ENCODE results near the gene STUB1.

STUB1 gene

DNA sequence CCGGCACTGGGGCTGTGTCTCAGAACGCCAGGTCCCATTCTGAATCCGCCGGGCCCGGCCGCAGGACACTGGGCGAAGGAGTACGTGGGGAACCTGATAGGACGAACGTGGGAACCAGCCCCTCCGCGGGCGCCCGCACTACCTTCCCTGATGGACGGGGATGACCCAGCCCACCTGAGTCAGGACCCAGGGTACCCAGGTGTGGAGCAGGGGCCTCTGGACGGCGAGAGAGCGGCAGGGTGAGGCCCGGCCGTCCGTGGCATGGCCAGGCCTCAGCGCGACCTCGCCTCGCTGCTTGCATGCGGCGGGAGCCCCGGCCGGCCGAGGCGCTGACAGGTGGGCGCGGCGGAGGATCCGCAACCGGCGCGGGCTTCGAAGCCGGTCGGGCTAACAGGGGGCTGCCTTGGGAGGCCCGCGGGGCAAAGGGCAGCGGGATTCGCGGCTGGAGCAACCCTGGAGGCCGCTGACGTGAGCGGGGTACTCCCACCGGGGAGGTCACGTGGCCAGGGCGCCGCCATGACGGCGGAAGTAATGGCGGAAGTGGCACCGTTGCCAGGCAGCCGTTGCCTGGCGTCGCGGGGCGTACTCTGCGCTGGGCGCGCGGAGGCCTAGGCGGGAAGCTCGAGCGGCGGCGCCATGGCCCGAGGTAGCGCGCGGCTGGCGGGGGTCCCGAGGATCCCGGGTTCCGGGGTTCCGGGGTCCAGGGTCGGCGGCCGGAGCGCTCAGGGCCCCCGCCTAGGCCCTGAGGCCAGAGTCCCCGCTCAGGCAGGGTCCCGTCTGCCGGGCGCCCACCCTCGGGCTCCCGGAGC lies 31.2 kb upstream of the STUB1 start, which contains the start of gene WDR90:
TSS of gene WDR90 (plus strand) at position 585 of the 809 bp plus-strand sequence. CDS start at position 637, 52 bp downstream.
- no peak for TF ChIP-seq TAF1 (IDR thresholded peaks at IDR 0.05; ENCODE audit: borderline replicate concordance, insufficient read depth, low read length)
- TF ChIP-seq REST (IDR thresholded peaks at IDR 0.05; ENCODE audit: insufficient read depth in 1 of 2, low read depth in 2 of 2, low read length in 2 of 2), result no peak
- TF ChIP-seq POLR2AphosphoS5 (IDR thresholded peaks at IDR 0.05; ENCODE audit: low read depth, low read length), result no peak
- no peak for TF ChIP-seq SIN3A (IDR thresholded peaks at IDR 0.05; ENCODE audit: borderline replicate concordance, insufficient read depth, low read length)
- TF ChIP-seq FOXP2 (optimal IDR thresholded peaks at IDR 0.05; ENCODE audit: borderline replicate concordance, extremely low read depth, extremely low read length, insufficient read depth), result no peak

DNA sequence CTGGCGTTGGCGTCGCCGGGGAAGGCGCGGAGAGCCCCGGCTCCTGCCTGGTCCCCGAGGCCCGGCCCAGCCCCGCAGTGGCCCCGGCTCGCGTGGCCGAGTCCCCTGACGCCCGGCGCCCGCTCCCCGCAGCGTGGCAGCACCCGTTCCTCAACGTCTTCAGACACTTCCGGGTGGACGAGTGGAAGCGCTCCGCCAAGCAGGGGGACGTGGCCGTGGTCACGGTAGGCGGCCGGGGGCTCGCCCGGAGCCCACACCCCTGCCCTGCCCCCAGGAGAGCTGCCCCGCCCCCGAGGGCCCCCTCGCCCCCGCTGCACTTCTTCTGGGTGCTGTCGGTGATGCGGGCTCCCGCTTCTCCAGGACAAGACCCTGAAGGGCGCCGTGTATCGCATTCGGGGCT lies 30.6 kb upstream of the STUB1 start:
- TF ChIP-seq POLR2AphosphoS5 (IDR thresholded peaks at IDR 0.05; ENCODE audit: low read depth, low read length) (no peak), REST (IDR thresholded peaks at IDR 0.05; ENCODE audit: insufficient read depth in 1 of 2, low read depth in 2 of 2, low read length in 2 of 2) (no peak), TAF1 (IDR thresholded peaks at IDR 0.05; ENCODE audit: borderline replicate concordance, insufficient read depth, low read length) (no peak), FOXP2 (optimal IDR thresholded peaks at IDR 0.05; ENCODE audit: borderline replicate concordance, extremely low read depth, extremely low read length, insufficient read depth) (no peak), SIN3A (IDR thresholded peaks at IDR 0.05; ENCODE audit: borderline replicate concordance, insufficient read depth, low read length) (no peak)

DNA sequence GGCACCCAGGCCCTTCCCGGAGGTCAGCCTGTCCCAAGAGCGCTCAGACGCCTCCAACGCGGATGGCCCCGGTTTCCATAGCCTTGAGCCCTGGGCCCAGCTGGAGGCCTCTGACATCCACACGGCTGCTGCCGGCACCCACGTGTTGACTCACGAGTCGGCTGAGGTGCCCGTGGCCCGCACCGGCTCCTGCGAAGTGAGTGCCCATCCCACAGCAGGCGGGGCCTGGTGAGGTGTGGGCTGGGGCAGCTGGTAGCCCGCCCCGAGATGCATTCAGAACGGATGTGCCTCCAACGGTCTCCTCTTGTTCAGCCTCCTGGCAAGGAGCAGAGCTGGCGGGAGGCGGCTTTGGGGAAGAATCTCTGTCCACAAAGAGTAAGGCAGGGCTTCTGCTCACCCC lies 28.4 kb upstream of the STUB1 start:
- no peak for TF ChIP-seq TAF1 (IDR thresholded peaks at IDR 0.05; ENCODE audit: borderline replicate concordance, insufficient read depth, low read length)
- no peak for TF ChIP-seq REST (IDR thresholded peaks at IDR 0.05; ENCODE audit: insufficient read depth in 1 of 2, low read depth in 2 of 2, low read length in 2 of 2)
- no peak for TF ChIP-seq POLR2AphosphoS5 (IDR thresholded peaks at IDR 0.05; ENCODE audit: low read depth, low read length)
- TF ChIP-seq FOXP2 (optimal IDR thresholded peaks at IDR 0.05; ENCODE audit: borderline replicate concordance, extremely low read depth, extremely low read length, insufficient read depth), result no peak
- no peak for TF ChIP-seq SIN3A (IDR thresholded peaks at IDR 0.05; ENCODE audit: borderline replicate concordance, insufficient read depth, low read length)

DNA sequence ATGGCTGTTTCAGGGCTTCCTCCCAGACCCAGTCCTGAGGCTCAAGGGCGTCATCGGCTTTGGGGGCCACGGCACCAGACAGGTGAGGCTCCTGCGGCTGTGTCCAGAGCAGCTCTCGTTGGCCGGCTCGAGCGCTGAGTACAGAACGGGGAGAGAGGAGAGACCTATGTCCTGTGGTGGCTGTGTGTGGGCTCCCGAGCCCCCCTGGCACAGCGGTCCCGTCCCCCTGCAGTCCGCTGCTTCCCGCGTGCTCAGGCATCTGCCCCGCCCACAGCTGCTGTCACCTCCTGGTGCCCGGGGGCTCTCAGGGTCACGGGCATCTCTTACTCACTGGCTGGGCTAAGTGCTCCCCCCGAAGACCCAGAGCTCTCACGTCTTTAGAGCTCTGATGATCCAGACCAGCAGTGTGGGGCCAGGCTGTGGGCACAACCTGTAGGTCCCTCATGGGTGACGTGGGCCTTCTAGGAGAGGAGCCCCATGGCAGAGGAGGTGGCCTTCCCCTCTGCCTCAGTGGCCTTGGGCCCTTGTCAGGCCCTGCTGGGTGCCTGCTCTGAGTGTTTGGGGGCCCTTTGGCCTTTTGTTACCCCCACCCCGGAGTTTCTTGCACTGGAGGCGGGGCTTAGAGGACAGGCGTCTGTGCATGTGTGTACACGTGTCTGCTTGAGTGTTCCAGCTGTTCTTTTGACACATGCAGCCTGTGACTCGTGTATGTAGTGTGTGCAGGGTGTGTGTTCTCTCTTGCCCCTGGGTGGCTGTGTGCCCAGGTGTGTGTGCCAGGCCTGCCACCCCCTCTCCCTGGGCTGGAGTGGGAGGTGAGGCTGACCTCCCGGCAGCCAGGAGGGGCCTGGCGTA lies 27.5 kb upstream of the STUB1 start:
- no peak for TF ChIP-seq FOXP2 (optimal IDR thresholded peaks at IDR 0.05; ENCODE audit: borderline replicate concordance, extremely low read depth, extremely low read length, insufficient read depth)
- TF ChIP-seq POLR2AphosphoS5 (IDR thresholded peaks at IDR 0.05; ENCODE audit: low read depth, low read length), result no peak
- TF ChIP-seq SIN3A (IDR thresholded peaks at IDR 0.05; ENCODE audit: borderline replicate concordance, insufficient read depth, low read length), result no peak
- TF ChIP-seq TAF1 (IDR thresholded peaks at IDR 0.05; ENCODE audit: borderline replicate concordance, insufficient read depth, low read length), result no peak
- TF ChIP-seq REST (IDR thresholded peaks at IDR 0.05; ENCODE audit: insufficient read depth in 1 of 2, low read depth in 2 of 2, low read length in 2 of 2), result no peak
